GM12801 (cell line): ENCODE data around the gene OR8J3.

Experiments
- CTCF ChIP-seq: IDR thresholded peaks from one replicate; pipeline ENCODE4 v1.5.1; 2011; ENCODE audit warnings: control low read depth; ENCODE audit not compliant: insufficient read length; ENCODE audit errors: extremely low read depth

Gene OR8J3, protein sequence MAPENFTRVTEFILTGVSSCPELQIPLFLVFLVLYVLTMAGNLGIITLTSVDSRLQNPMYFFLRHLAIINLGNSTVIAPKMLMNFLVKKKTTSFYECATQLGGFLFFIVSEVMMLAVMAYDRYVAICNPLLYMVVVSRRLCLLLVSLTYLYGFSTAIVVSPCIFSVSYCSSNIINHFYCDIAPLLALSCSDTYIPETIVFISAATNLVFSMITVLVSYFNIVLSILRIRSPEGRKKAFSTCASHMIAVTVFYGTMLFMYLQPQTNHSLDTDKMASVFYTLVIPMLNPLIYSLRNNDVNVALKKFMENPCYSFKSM

GRCh38 chr11:56140151-56140661, at the start of gene OR8J3:
TSS of gene OR8J3 (minus strand) at chr11:56140201. CDS start at chr11:56137718, 2,483 bp downstream.
- no peak for TF ChIP-seq CTCF

- TF ChIP-seq CTCF: no peak
These were observed 48.6 kb upstream of the OR8J3 start for GRCh38 chr11:56188602-56189001.

- TF ChIP-seq CTCF: no peak
These were observed 43.5 kb upstream of the OR8J3 start for GRCh38 chr11:56183459-56183858.

DNA sequence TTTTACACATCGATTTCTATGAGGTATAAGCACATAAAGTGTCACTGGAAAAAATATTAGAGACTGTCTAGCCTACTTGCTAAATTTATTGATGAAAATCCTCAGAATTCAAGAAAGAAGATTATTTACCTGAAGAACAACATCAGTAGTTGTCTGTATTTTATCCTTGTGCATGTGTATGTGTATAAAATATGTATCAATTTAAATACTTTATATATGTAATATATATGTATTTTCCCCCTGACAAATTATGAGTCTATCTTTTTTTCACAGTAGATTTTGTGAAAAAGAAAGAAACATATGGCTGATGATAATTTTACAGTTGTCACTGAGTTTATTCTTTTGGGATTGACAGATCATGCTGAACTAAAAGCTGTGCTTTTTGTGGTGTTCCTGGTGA, 36.3 kb upstream of the OR8J3 start, which contains the start of gene OR5J2:
TSS of gene OR5J2 (plus strand) at position 301 of the 400 bp plus-strand sequence. CDS start at position 301, 0 bp downstream.
- TF ChIP-seq CTCF: no peak

- no peak for TF ChIP-seq CTCF
These were observed 32.3 kb upstream of the OR8J3 start for GRCh38 chr11:56172256-56172830.

DNA sequence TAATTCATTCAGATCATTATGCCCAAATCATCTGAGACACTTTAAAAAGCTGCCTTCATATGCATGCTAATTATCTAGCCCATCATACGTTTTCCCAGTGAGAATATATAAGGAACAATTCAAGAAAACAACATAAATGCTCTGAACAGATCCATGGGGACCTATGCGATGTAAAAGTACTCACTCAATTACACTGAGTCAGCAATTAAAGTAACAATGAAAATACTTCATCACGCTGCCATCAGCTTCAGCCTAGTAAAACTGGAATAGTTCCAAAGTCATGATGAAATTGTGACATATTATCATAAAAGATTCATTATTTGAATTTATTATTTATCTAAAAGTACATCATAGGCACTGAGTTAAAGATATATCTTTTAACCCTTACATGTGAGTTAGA, 23.8 kb upstream of the OR8J3 start:
- no peak for TF ChIP-seq CTCF

DNA sequence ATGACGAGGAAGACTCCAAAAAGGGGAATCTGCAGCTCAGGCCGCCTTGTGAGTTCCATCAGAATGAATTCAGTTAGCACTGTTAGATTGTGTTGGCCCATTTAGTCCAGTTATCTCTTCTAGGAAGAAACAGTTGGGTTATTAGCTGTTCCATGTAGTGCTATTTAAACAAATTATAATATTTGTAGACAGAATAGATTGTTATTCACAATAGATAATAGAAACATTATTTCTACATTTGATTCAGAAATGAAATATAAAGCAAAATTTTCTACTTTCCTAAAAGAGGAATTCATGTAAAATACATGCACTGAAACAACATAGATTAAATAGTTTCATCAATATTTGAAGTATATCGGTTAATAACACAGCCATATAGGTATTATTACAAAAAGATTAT, 20.2 kb upstream of the OR8J3 start, which contains the start of gene OR8K5:
TSS of gene OR8K5 (minus strand) at position 101 of the 400 bp plus-strand sequence. CDS start at position 101, 0 bp downstream.
- TF ChIP-seq CTCF: no peak
